ENCODE data around the gene SMURF1.

Gene SMURF1

GRCh38 chr7:99083068-99083651 lies 60.7 kb downstream of the SMURF1 start:
- no peak for TF ChIP-seq CTCF (IDR thresholded peaks at IDR 0.05; ENCODE audit: insufficient read depth, low read depth, low read length, missing control alignments)
- H3K4me3 ChIP-seq (ENCODE audit: low read depth, low read length): no peak overlapping the region
- DNase-seq (ENCODE audit: low read depth): no peak

DNA sequence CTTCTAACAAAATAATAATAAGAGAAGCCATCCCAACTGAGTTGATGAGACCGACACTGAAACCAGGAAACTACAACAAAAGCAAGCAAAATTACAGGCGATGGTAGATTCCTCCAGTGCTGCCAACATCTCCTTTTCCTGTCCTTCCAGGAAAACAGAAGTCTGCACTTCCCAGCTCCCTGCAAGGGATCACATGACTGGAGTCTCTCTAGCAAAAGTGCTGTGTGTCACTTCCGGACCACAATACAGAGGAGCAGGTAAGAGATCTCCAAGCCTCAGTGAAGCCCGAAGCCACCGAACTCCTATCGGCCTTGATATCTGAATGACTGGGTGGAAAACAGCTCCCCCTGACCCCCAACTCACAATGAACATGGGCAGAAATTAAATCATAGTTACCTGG lies 63.2 kb downstream of the SMURF1 start:
- TF ChIP-seq CTCF (IDR thresholded peaks at IDR 0.05; ENCODE audit: insufficient read depth, low read depth, low read length, missing control alignments): no peak
- no peak for DNase-seq (ENCODE audit: low read depth)
- H3K4me3 ChIP-seq (ENCODE audit: low read depth, low read length): no peak overlapping the region

DNA sequence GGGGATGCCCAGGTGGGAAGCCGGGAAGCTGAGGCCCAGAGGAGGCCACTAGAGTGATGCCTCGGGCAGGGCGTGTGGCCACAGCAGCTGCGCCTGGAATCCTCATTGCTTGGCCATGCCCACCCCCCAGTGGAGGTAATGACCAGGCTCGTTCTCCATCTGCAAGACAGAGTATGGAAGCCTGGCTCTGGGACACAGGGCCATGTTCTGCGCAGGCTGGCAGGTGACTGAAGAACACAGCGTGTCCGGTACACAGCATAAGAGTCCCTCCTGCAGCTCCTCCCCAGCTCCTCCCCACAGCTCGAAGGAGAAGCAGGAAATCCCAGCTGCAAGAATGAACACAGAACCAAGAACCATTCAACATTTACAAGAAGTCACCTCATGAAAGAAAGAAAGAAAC lies 64.8 kb downstream of the SMURF1 start:
- no peak for TF ChIP-seq CTCF (IDR thresholded peaks at IDR 0.05; ENCODE audit: insufficient read depth, low read depth, low read length, missing control alignments)
- no peak for DNase-seq (ENCODE audit: low read depth)
- no peak overlapping the region for H3K4me3 ChIP-seq (ENCODE audit: low read depth, low read length)

- no peak for TF ChIP-seq CTCF (IDR thresholded peaks at IDR 0.05; ENCODE audit: insufficient read depth, low read depth, low read length, missing control alignments)
- DNase-seq (ENCODE audit: low read depth): no peak
- H3K4me3 ChIP-seq (ENCODE audit: low read depth, low read length): no peak overlapping the region
Observed at GRCh38 chr7:99078416-99078815, 65.5 kb downstream of the SMURF1 start.

DNA sequence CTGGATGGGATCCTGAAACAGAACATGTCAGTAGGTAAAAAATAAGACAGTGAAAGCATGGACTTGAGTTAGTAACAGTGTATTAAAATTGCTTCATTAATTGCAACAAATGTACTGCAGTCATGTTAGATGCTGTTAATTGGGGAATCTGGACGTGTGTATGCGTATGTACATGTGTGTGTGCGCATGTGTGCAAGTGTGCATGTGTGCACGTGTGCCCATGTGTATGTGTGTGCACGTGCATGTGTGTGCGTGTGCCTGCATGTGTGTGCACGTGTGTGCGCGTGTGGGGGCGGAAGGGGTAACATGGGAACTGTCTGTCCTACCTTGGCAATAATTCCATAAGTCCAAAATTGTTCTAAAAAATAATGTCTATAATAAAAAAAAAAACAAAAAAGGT lies 67.3 kb downstream of the SMURF1 start:
- no peak overlapping the region for H3K4me3 ChIP-seq (ENCODE audit: low read depth, low read length)
- no peak for DNase-seq (ENCODE audit: low read depth)
- TF ChIP-seq CTCF (IDR thresholded peaks at IDR 0.05; ENCODE audit: insufficient read depth, low read depth, low read length, missing control alignments): no peak

DNA sequence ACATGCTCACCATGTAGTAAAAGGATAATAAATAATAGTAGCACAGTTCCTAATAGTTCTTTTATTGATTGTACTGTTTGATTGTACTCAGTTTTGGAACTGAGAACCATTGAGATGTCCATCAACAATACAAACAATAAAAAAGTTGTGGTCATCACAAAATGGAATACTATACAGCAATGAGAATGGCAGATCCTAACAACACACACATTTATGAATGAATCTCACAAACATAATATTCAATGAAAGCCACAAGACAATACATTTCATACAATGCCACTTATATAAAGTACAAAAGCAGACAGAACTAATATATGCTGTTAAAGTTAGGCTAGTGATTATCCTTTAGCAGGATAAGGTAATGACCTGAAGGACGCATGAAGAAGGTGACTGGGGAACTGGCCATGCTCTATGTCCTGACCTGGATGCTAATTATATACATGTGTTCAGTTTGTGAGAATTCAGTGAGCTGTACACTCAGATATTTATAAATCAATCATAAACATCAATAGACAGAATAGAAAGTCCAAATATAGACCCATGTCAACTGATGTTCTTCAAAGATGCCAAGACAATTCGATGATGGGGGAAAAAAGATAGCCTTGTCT lies 70.0 kb downstream of the SMURF1 start:
- TF ChIP-seq CTCF (IDR thresholded peaks at IDR 0.05; ENCODE audit: insufficient read depth, low read depth, low read length, missing control alignments): no peak
- H3K4me3 ChIP-seq (ENCODE audit: low read depth, low read length): no peak overlapping the region

GRCh38 chr7:99072126-99072525 lies 71.8 kb downstream of the SMURF1 start:
- H3K4me3 ChIP-seq (ENCODE audit: low read depth, low read length): no peak overlapping the region
- no peak for TF ChIP-seq CTCF (IDR thresholded peaks at IDR 0.05; ENCODE audit: insufficient read depth, low read depth, low read length, missing control alignments)
- no peak for DNase-seq (ENCODE audit: low read depth)

More for the DNA sequence above, 70.0 kb downstream of the SMURF1 start:
- DNase-seq (ENCODE audit: low read depth): no peak

All from GM12865 (cell line).